GM23338 (cell line): Measurements from ENCODE around the gene DAPL1. TPM values are rescaled to one million over a fixed set of nuclear protein-coding genes. Genes with fewer than 3 reads are reported as not detected.

ENCODE experiments used
- ATAC-seq: fragments of 200-7000 bp; cut with Tn5 transposase; 3 replicates; pipeline ENCODE4 v1.9.1; 2020
- DNase-seq: peaks from one replicate; pipeline ENCODE4 v3.0.0-alpha.2; 2015; ENCODE audit warnings: low spot score
- H2AFZ ChIP-seq: fragments of 200-600 bp; sonication (generic); 2 replicates; pipeline ENCODE4 v1.8.0; 2016; ENCODE audit warnings: antibody characterized with exemption, mild to moderate bottlenecking, moderate library complexity
- H3F3A ChIP-seq: fragments of 200-600 bp; sonication (generic); replicated peaks from 2 replicates; pipeline ENCODE4 v1.8.0; 2017; ENCODE audit warnings: antibody characterized with exemption, mixed run types, low read depth
- H3K27ac ChIP-seq: fragments of 200-600 bp; sonication (generic); 2 replicates; pipeline ENCODE4 v1.6.1; 2016; ENCODE audit warnings: low read depth
- H3K27me3 ChIP-seq: fragments of 200-600 bp; sonication (generic); 2 replicates; pipeline ENCODE4 v1.8.0; 2016; ENCODE audit warnings: mild to moderate bottlenecking, mixed run types, moderate library complexity; ENCODE audit not compliant: insufficient read depth
- H3K36me3 ChIP-seq: fragments of 200-600 bp; sonication (generic); 2 replicates; pipeline ENCODE4 v1.8.0; 2016; ENCODE audit warnings: mild to moderate bottlenecking; ENCODE audit not compliant: insufficient read depth
- H3K4me1 ChIP-seq: fragments of 200-600 bp; sonication (generic); 2 replicates; pipeline ENCODE4 v1.8.0; 2016; ENCODE audit warnings: mild to moderate bottlenecking, moderate library complexity; ENCODE audit not compliant: insufficient read depth
- H3K4me2 ChIP-seq: fragments of 200-600 bp; sonication (generic); 2 replicates; pipeline ENCODE4 v1.7.1; 2017; ENCODE audit warnings: mixed run types
- H3K4me3 ChIP-seq: fragments of 200-600 bp; sonication (generic); 2 replicates; pipeline ENCODE4 v1.6.1; 2016; ENCODE audit warnings: mixed run types
- H3K79me2 ChIP-seq: fragments of 200-600 bp; sonication (generic); replicated peaks from 2 replicates; pipeline ENCODE4 v1.8.0; 2017; ENCODE audit warnings: mild to moderate bottlenecking; ENCODE audit not compliant: insufficient read depth
- H3K9me2 ChIP-seq: fragments of 200-600 bp; sonication (generic); 2 replicates; pipeline ENCODE4 v1.8.0; 2017; ENCODE audit not compliant: insufficient read depth
- H4K20me1 ChIP-seq: fragments of 200-600 bp; sonication (generic); replicated peaks from 2 replicates; pipeline ENCODE4 v1.8.0; 2017; ENCODE audit warnings: mild to moderate bottlenecking; ENCODE audit not compliant: insufficient read depth
- H3K27ac Mint-ChIP-seq: 2 replicates; pipeline ENCODE4 v1.8.0; 2020; ENCODE audit warnings: inconsistent platforms, mild to moderate bottlenecking, moderate library complexity, mixed read lengths
- H3K27me3 Mint-ChIP-seq: 3 replicates; pipeline ENCODE4 v1.8.0; 2022; ENCODE audit warnings: low read depth, mild to moderate bottlenecking, moderate library complexity, mixed read lengths, inconsistent platforms; ENCODE audit not compliant: insufficient read depth, poor library complexity
- H3K36me3 Mint-ChIP-seq: 3 replicates; pipeline ENCODE4 v1.8.0; 2021; ENCODE audit warnings: low read depth, mild to moderate bottlenecking, inconsistent platforms, moderate library complexity, mixed read lengths
- H3K4me1 Mint-ChIP-seq: 3 replicates; pipeline ENCODE4 v1.8.0; 2020; ENCODE audit warnings: mild to moderate bottlenecking, inconsistent platforms, mixed read lengths
- H3K4me3 Mint-ChIP-seq: 3 replicates; pipeline ENCODE4 v1.8.0; 2021; ENCODE audit warnings: moderate library complexity, mild to moderate bottlenecking, inconsistent platforms, mixed read lengths
- H3K9me3 Mint-ChIP-seq: 3 replicates; pipeline ENCODE4 v1.8.0; 2020; ENCODE audit warnings: moderate library complexity, mild to moderate bottlenecking, inconsistent platforms, mixed read lengths
- EZH2phosphoT487 ChIP-seq: fragments of 200-600 bp; sonication (generic); IDR thresholded peaks from one replicate; pipeline ENCODE4 v1.8.1; 2018; ENCODE audit warnings: antibody characterized with exemption; ENCODE audit not compliant: unreplicated experiment
- JUNB ChIP-seq: IDR thresholded peaks from one replicate; pipeline ENCODE4 v1.6.1; 2016; ENCODE audit warnings: antibody characterized with exemption; ENCODE audit not compliant: unreplicated experiment
- NANOG ChIP-seq: IDR thresholded peaks from 2 replicates; pipeline ENCODE4 v1.6.1; 2016; ENCODE audit warnings: antibody characterized with exemption, borderline replicate concordance
- POLR2AphosphoS5 ChIP-seq: IDR thresholded peaks from 2 replicates; pipeline ENCODE4 v1.6.1; 2016; ENCODE audit warnings: antibody characterized with exemption, low read depth
- STAT1 ChIP-seq: IDR thresholded peaks from one replicate; pipeline ENCODE4 v1.6.1; 2016; ENCODE audit warnings: antibody characterized with exemption; ENCODE audit not compliant: unreplicated experiment
- ZNF114 ChIP-seq: fragments of 250-450 bp; sonication (Bioruptor Pico); IDR thresholded peaks from 2 replicates; pipeline ENCODE4 v1.5.0; 2020; ENCODE audit warnings: mild to moderate bottlenecking, moderate library complexity
- ZNF331 ChIP-seq: fragments of 250-450 bp; sonication (Bioruptor Pico); IDR thresholded peaks from 2 replicates; pipeline ENCODE4 v1.5.0; 2020; ENCODE audit warnings: low read depth, mild to moderate bottlenecking, moderate library complexity
- polyA plus RNA-seq: library from polyadenylated mRNA; unstranded; fragments of >200 nt; fragmentation: Nextera tagmentation; extraction: Ambion mirVana; gene quantifications from 2 replicates; pipeline ENCODE4 v1.2.1, GENCODE V29; 2016
- total RNA-seq: library from RNA; depleted of rRNA; stranded (reverse); fragments of >200 nt; shearing (Covaris generic); gene quantifications from 2 replicates; pipeline ENCODE4 v1.2.3, GENCODE V29; 2014
- TF ChIP-seq, protein P1 (sequence below): IDR thresholded peaks from one replicate; pipeline ENCODE4 v1.6.1; 2018; ENCODE audit warnings: antibody characterized with exemption; ENCODE audit not compliant: unreplicated experiment
- TF ChIP-seq, protein P2 (sequence below): fragments of 250-450 bp; sonication (Bioruptor Pico); IDR thresholded peaks from 2 replicates; pipeline ENCODE4 v1.5.0; 2020; ENCODE audit warnings: mild to moderate bottlenecking, moderate library complexity
- TF ChIP-seq, protein P3 (sequence below), 2 experiments: fragments of 200-600 bp in 1 of 2; sonication (generic) in 1 of 2; conservative IDR thresholded peaks; 2 replicates each; pipeline versions ENCODE4 v1.5.1 to v1.6.1; 2016 to 2017; ENCODE audit warnings: antibody characterized with exemption in 2 of 2, low read depth in 2 of 2, mild to moderate bottlenecking in 2 of 2, moderate library complexity in 1 of 2
- TF ChIP-seq, protein P4 (sequence below): IDR thresholded peaks from 2 replicates; pipeline ENCODE4 v1.6.1; 2016; ENCODE audit warnings: antibody characterized with exemption

DAPL1 gene
- total and polyA plus RNA-seq, 2 experiments from 2014 or later = not detected

DNA sequence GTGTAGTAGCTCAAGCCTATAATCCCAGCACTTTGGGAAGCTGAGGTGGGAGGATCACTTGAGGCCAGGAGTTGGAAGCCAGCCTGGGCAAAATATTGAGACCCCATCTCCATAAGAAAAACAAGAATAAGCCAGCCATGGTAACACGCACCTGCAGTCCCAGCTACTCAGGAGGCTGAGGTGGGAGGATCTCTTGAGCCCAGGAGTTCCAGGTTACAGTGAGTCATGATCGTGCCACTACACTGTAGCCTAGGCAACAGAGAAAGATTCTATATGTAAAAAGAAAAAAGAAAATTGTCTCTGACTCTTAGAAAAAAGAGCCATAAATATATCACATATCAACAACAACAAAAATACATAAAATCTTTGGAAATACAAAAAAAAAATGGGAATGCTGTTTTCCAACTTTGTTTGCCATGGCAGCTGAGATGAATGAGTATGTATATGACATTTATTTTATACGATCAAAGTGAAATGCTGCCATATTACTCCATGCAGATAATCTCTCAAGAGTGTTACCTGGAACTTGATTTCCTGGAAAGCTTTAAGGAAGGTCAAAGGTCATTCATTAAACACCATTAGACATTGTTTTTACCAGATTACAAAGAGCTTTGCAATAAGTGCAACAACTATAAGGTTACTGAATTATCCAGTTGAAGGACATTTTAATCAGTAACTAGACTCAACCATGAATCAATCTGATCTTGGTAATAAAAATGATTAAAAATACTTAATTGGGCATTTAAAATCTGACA lies 19.7 kb upstream of the DAPL1 start:
- Histone ChIP-seq H3K4me2 (0 out of 2 replicates have a peak overlapping the region, but pooled peaks have one; percentile 54), H2AFZ (peak overlapping the region; percentile 43; the same call in 1 of the 2 replicates), H3K4me3 (no peak overlapping the region), H4K20me1 (no peaks in the 10 kb centered on the region), H3K36me3 (no peaks in the 10 kb centered on the region), H3K27me3 (no peaks in the 10 kb centered on the region), H3K4me1 (peaks cover 29% of the 10 kb centered on the region), H3F3A (no peaks in the 10 kb centered on the region), H3K9me2 (no peaks in the 10 kb centered on the region), H3K27ac (no peak overlapping the region), H3K79me2 (no peaks in the 10 kb centered on the region)
- TF ChIP-seq STAT1 (no peak), POLR2AphosphoS5 (no peak), NANOG (no peak), ZNF114 (CRISPR knock-in tag) (no peak), JUNB (no peak), ZNF331 (CRISPR knock-in tag) (no peak), EZH2phosphoT487 (no peak)
- TF ChIP-seq, protein P1, sequence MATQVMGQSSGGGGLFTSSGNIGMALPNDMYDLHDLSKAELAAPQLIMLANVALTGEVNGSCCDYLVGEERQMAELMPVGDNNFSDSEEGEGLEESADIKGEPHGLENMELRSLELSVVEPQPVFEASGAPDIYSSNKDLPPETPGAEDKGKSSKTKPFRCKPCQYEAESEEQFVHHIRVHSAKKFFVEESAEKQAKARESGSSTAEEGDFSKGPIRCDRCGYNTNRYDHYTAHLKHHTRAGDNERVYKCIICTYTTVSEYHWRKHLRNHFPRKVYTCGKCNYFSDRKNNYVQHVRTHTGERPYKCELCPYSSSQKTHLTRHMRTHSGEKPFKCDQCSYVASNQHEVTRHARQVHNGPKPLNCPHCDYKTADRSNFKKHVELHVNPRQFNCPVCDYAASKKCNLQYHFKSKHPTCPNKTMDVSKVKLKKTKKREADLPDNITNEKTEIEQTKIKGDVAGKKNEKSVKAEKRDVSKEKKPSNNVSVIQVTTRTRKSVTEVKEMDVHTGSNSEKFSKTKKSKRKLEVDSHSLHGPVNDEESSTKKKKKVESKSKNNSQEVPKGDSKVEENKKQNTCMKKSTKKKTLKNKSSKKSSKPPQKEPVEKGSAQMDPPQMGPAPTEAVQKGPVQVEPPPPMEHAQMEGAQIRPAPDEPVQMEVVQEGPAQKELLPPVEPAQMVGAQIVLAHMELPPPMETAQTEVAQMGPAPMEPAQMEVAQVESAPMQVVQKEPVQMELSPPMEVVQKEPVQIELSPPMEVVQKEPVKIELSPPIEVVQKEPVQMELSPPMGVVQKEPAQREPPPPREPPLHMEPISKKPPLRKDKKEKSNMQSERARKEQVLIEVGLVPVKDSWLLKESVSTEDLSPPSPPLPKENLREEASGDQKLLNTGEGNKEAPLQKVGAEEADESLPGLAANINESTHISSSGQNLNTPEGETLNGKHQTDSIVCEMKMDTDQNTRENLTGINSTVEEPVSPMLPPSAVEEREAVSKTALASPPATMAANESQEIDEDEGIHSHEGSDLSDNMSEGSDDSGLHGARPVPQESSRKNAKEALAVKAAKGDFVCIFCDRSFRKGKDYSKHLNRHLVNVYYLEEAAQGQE = no peak
- TF ChIP-seq, protein P2, sequence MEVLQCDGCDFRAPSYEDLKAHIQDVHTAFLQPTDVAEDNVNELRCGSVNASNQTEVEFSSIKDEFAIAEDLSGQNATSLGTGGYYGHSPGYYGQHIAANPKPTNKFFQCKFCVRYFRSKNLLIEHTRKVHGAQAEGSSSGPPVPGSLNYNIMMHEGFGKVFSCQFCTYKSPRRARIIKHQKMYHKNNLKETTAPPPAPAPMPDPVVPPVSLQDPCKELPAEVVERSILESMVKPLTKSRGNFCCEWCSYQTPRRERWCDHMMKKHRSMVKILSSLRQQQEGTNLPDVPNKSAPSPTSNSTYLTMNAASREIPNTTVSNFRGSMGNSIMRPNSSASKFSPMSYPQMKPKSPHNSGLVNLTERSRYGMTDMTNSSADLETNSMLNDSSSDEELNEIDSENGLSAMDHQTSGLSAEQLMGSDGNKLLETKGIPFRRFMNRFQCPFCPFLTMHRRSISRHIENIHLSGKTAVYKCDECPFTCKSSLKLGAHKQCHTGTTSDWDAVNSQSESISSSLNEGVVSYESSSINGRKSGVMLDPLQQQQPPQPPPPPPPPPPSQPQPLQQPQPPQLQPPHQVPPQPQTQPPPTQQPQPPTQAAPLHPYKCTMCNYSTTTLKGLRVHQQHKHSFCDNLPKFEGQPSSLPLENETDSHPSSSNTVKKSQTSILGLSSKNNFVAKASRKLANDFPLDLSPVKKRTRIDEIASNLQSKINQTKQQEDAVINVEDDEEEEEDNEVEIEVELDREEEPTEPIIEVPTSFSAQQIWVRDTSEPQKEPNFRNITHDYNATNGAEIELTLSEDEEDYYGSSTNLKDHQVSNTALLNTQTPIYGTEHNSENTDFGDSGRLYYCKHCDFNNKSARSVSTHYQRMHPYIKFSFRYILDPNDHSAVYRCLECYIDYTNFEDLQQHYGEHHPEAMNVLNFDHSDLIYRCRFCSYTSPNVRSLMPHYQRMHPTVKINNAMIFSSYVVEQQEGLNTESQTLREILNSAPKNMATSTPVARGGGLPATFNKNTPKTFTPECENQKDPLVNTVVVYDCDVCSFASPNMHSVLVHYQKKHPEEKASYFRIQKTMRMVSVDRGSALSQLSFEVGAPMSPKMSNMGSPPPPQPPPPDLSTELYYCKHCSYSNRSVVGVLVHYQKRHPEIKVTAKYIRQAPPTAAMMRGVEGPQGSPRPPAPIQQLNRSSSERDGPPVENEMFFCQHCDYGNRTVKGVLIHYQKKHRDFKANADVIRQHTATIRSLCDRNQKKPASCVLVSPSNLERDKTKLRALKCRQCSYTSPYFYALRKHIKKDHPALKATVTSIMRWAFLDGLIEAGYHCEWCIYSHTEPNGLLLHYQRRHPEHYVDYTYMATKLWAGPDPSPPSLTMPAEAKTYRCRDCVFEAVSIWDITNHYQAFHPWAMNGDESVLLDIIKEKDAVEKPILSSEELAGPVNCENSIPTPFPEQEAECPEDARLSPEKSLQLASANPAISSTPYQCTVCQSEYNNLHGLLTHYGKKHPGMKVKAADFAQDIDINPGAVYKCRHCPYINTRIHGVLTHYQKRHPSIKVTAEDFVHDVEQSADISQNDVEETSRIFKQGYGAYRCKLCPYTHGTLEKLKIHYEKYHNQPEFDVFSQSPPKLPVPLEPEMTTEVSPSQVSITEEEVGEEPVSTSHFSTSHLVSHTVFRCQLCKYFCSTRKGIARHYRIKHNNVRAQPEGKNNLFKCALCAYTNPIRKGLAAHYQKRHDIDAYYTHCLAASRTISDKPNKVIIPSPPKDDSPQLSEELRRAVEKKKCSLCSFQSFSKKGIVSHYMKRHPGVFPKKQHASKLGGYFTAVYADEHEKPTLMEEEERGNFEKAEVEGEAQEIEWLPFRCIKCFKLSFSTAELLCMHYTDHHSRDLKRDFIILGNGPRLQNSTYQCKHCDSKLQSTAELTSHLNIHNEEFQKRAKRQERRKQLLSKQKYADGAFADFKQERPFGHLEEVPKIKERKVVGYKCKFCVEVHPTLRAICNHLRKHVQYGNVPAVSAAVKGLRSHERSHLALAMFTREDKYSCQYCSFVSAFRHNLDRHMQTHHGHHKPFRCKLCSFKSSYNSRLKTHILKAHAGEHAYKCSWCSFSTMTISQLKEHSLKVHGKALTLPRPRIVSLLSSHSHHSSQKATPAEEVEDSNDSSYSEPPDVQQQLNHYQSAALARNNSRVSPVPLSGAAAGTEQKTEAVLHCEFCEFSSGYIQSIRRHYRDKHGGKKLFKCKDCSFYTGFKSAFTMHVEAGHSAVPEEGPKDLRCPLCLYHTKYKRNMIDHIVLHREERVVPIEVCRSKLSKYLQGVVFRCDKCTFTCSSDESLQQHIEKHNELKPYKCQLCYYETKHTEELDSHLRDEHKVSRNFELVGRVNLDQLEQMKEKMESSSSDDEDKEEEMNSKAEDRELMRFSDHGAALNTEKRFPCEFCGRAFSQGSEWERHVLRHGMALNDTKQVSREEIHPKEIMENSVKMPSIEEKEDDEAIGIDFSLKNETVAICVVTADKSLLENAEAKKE (CRISPR knock-in tag) = no peak
- TF ChIP-seq, protein P3, sequence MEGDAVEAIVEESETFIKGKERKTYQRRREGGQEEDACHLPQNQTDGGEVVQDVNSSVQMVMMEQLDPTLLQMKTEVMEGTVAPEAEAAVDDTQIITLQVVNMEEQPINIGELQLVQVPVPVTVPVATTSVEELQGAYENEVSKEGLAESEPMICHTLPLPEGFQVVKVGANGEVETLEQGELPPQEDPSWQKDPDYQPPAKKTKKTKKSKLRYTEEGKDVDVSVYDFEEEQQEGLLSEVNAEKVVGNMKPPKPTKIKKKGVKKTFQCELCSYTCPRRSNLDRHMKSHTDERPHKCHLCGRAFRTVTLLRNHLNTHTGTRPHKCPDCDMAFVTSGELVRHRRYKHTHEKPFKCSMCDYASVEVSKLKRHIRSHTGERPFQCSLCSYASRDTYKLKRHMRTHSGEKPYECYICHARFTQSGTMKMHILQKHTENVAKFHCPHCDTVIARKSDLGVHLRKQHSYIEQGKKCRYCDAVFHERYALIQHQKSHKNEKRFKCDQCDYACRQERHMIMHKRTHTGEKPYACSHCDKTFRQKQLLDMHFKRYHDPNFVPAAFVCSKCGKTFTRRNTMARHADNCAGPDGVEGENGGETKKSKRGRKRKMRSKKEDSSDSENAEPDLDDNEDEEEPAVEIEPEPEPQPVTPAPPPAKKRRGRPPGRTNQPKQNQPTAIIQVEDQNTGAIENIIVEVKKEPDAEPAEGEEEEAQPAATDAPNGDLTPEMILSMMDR (conservative IDR thresholded peaks at IDR 0.05; ENCODE audit: low read depth in 2 of 2) = no peak
- TF ChIP-seq, protein P4, sequence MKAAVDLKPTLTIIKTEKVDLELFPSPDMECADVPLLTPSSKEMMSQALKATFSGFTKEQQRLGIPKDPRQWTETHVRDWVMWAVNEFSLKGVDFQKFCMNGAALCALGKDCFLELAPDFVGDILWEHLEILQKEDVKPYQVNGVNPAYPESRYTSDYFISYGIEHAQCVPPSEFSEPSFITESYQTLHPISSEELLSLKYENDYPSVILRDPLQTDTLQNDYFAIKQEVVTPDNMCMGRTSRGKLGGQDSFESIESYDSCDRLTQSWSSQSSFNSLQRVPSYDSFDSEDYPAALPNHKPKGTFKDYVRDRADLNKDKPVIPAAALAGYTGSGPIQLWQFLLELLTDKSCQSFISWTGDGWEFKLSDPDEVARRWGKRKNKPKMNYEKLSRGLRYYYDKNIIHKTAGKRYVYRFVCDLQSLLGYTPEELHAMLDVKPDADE = no peak
- no peaks in the 10 kb centered on the region; the same call in 2 of the 3 replicates for H3K9me3 Mint-ChIP-seq
- no peaks in the 10 kb centered on the region for H3K27me3 Mint-ChIP-seq
- no peak overlapping the region for H3K27ac Mint-ChIP-seq
- H3K4me1 Mint-ChIP-seq = peaks cover 30% of the 10 kb centered on the region
- ATAC-seq = no peak
- H3K36me3 Mint-ChIP-seq = no peaks in the 10 kb centered on the region
- no peak overlapping the region for H3K4me3 Mint-ChIP-seq
- no peak for DNase-seq
